Omental fat pad (tissue), 4 donors: Measurements from ENCODE around the gene IGFN1. TPM values are rescaled to one million over a fixed set of nuclear protein-coding genes. Genes with fewer than 3 reads are reported as not detected.
A peak's percentile ranks its signal among the peaks of the same experiment; 100 is the strongest.

Source experiments
- ATAC-seq: fragments of 150-250 bp; one replicate; pipeline ENCODE4 v1.9.1; 2016; ENCODE audit warnings: mild to moderate bottlenecking, moderate library complexity; ENCODE audit not compliant: low FRiP score
- DNase-seq: peaks from one replicate; pipeline ENCODE4 v3.0.0-alpha.2; 2019; ENCODE audit warnings: low spot score
- total RNA-seq, 4 donors: library from RNA; depleted of rRNA; stranded (reverse); fragments of >200 nt; gene quantifications; one replicate each; pipeline ENCODE4 v1.1.0, GENCODE V29; 2016
- TF ChIP-seq, protein P1 (sequence below), 3 donors: fragments of 450-650 bp; IDR thresholded peaks; one replicate each; pipeline ENCODE4 v1.5.1; 2016 to 2017; ENCODE audit warnings: antibody characterized with exemption in 3 of 3, mild to moderate bottlenecking in 3 of 3, moderate library complexity in 2 of 3

Gene IGFN1
- total RNA-seq, 4 donors from 2014 or later = 0.12 TPM; not detected in 3

DNA sequence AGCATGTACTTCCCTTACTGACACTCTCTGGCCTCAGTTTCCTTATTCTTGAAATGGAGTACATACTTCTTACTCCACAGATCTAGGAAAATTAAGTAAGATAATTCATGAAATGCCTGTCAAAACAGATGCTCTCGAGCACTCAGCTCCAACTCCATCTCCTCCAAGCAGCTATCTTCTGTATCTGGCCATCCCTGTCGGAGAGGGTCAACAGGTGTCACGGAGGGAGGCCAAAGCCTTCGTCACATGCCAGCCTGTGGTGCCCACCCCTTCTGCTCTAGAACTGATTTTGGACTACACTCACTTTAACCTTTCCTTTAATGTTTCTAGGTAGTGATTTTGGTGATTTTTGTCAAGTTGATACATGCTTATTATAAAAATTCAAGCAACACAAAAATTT is 73.9 kb downstream of the IGFN1 start:
- DNase-seq = no peak
- TF ChIP-seq, protein P1, sequence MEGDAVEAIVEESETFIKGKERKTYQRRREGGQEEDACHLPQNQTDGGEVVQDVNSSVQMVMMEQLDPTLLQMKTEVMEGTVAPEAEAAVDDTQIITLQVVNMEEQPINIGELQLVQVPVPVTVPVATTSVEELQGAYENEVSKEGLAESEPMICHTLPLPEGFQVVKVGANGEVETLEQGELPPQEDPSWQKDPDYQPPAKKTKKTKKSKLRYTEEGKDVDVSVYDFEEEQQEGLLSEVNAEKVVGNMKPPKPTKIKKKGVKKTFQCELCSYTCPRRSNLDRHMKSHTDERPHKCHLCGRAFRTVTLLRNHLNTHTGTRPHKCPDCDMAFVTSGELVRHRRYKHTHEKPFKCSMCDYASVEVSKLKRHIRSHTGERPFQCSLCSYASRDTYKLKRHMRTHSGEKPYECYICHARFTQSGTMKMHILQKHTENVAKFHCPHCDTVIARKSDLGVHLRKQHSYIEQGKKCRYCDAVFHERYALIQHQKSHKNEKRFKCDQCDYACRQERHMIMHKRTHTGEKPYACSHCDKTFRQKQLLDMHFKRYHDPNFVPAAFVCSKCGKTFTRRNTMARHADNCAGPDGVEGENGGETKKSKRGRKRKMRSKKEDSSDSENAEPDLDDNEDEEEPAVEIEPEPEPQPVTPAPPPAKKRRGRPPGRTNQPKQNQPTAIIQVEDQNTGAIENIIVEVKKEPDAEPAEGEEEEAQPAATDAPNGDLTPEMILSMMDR (IDR thresholded peaks at IDR 0.05) = no peak
- ATAC-seq = no peak

DNA sequence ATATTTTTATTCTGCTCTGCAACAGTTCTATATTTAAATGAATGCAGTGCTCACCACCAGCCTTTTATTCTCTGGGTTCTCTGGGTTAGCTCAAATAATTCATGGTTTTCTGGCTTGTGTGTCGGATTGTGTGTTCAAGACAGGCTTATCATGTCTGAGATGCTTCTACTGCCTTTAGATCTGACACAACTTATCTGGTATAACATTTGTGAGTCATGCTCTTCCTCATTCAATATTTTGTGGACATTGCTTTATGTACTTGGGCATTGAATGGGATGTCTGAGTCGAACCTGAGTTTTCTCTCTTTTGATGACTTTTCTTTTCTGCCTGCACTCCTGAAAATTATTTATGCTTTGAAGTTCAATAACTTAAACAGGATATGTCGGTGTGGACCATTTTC is 75.1 kb downstream of the IGFN1 start:
- DNase-seq = no peak
- TF ChIP-seq, protein P1 (IDR thresholded peaks at IDR 0.05) = no peak
- no peak for ATAC-seq

DNA sequence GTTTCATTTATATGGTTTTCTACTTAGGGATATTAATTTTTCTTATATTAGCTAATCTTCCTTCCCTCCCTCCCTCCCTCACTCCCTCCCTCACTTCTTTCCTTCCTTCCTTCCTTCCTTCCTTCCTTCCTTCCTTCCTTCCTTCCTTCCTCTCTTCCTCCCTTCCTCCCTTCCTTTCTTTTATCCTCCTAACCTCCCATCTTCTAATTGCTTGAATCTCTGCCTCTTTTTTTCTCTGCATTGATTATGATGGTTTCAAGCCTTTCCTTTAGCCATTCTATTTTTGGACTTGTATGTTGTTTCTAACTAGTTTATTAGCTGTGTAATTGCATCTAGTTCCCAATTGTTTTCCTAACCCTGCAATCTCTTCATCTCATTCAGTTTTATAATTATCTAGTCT is 75.7 kb downstream of the IGFN1 start:
- ATAC-seq (no peak), DNase-seq (no peak)
- TF ChIP-seq, protein P1 (IDR thresholded peaks at IDR 0.05) = no peak

DNA sequence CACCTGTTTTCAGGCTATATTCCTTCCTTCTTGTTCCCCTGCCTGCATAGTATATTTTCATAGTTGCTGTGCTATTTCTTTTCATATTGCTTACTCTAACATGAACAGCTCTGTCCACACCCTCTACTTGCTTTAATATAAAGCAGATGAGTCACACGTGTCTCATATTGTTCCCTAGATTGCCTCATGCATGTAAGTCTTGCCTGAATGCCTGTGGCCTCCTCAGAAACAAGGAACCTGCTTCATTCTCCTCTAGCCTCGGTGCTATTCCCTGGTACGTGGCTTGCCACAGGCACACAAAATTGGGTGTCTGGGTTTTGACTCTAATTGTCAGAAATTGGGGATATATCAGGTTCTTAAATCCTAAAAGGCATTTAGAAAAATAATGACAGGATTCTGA is 76.2 kb downstream of the IGFN1 start:
- TF ChIP-seq, protein P1 (IDR thresholded peaks at IDR 0.05) = no peak
- ATAC-seq (no peak), DNase-seq (no peak)

DNA sequence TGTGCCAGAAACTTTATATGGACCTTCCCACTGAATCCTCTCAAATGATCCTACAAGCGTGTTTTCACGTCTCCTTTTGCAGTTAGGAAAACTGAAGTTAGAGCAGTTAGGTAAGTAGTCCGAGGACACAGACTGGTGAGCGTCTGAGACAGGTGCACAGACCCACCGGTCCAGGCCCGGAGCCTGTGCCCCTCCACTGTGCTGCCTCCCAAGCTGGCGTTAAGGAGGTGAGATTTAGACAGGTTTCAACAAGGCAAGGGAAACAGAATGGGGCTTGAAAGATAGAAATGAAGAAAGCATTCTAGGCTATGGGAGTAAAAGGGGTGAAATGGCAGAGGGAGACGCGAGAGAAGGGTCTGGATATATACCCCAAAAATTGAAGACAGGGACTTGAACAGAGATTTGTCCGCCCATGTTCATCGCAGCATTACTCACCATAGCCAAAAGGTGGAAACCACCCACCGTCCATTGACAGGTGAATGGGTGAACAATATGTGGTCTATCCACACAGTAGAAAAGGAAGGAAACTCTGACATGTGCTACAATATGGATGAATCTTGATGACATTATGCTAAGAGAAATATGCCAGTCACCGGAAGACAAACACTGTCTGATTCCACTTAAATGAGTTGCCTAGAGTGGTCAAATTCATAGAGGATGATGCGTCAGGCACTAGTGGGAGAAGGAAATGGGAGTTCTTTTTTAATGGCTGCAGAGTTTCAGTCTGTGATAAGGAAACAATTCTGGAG is 77.0 kb downstream of the IGFN1 start:
- DNase-seq (no peak), ATAC-seq (no peak)
- TF ChIP-seq, protein P1 (IDR thresholded peaks at IDR 0.05) = no peak

DNA sequence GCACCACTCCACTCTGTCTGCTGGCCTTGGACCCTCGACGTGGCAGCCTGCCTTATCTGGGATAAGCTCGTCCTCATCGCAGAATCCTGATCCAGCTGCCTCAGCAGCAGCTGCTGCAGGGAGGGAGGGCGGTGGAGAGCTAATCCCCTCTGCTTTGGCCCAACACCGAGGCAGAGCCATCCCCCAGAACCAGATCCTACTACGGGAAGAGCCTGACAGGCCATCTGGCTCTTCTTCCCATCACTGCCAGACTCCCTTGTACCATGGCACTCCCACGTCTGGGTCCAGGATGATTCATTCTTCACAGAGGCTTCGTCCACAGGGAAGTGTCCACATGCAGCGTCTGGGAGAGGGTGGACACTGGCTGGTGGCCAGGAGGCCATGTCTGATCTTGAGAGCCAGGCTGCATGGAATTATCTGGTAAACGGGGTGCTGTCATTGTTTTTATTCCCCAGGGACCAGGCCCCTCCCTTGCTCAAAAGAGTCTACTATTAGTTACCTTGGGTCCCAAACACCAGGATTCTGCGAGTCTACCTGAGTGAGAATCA is 78.1 kb downstream of the IGFN1 start:
- no peak for DNase-seq
- peak; percentile 75 for ATAC-seq
- TF ChIP-seq, protein P1 (IDR thresholded peaks at IDR 0.05) = no peak

DNA sequence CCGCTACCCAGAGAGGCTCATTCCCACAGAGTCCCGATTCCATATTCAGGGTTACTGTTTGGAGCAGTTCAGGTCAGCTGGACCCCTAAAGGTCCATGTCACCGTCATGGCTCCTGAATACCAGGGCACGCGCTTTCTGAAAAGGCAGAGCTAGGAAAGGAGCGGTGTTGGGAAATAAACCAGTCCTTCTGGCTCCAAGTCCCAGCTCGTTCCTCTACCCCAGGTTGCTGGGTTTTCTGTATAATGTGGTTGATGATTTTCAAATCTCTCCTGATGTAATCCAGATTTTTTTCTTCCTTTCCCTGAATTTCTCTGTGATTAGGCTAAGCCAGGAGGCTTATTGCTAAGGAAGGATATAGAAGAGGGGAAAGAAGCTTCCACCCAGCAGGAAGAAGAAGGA is 78.7 kb downstream of the IGFN1 start:
- TF ChIP-seq, protein P1 (IDR thresholded peaks at IDR 0.05) = no peak
- DNase-seq = no peak
- peak; percentile 15 for ATAC-seq
